Neuronal stem cell (in vitro differentiated cells): Measurements from ENCODE around the gene CDC26.
A peak's percentile ranks its signal among the peaks of the same experiment; 100 is the strongest.

ENCODE experiments used
- DNase-seq: peaks from one replicate; pipeline ENCODE4 v3.0.0-alpha.2; 2013; ENCODE audit warnings: low spot score
- H2AFZ ChIP-seq: one replicate; pipeline ENCODE4 v1.6.1; 2013; ENCODE audit warnings: mild to moderate bottlenecking, low read length, inconsistent platforms
- H2AK5ac ChIP-seq: 2 replicates; pipeline ENCODE4 v1.6.1; 2013; ENCODE audit warnings: low read depth, mild to moderate bottlenecking, inconsistent platforms, low read length, moderate library complexity, mixed read lengths
- H2BK120ac ChIP-seq: 2 replicates; pipeline ENCODE4 v1.6.1; 2013; ENCODE audit warnings: low read depth, mild to moderate bottlenecking, inconsistent platforms, low read length, moderate library complexity, mixed read lengths
- H2BK12ac ChIP-seq: one replicate; pipeline ENCODE4 v1.6.1; 2013; ENCODE audit warnings: low read length, inconsistent platforms
- H2BK15ac ChIP-seq: 2 replicates; pipeline ENCODE4 v1.6.1; 2013; ENCODE audit warnings: mild to moderate bottlenecking, low read length, inconsistent platforms, mixed read lengths
- H2BK5ac ChIP-seq: one replicate; pipeline ENCODE4 v1.6.1; 2013; ENCODE audit warnings: inconsistent platforms, mild to moderate bottlenecking, low read length, moderate library complexity
- H3K14ac ChIP-seq: one replicate; pipeline ENCODE4 v1.6.1; 2013; ENCODE audit warnings: low read length, inconsistent platforms
- H3K18ac ChIP-seq: 2 replicates; pipeline ENCODE4 v1.6.1; 2013; ENCODE audit warnings: low read length, inconsistent platforms
- H3K23ac ChIP-seq: 2 replicates; pipeline ENCODE4 v1.6.1; 2013; ENCODE audit warnings: low read depth, mild to moderate bottlenecking, mixed read lengths, low read length, inconsistent platforms; ENCODE audit not compliant: poor library complexity
- H3K27ac ChIP-seq: replicated peaks from 3 replicates; pipeline ENCODE4 v1.5.1; 2013; ENCODE audit warnings: low read length, inconsistent platforms
- H3K27me3 ChIP-seq, 3 experiments: 2 replicates each; pipeline ENCODE4 v1.6.1; 2013; ENCODE audit warnings: low read length in 3 of 3, mild to moderate bottlenecking in 2 of 3, inconsistent platforms in 1 of 3, low read depth in 1 of 3, mixed read lengths in 1 of 3, moderate library complexity in 1 of 3; ENCODE audit not compliant: control insufficient read depth in 3 of 3, insufficient read depth in 3 of 3
- H3K36me3 ChIP-seq, 2 donors: replicated peaks in 1 of 2; 2 replicates each; pipeline ENCODE4 v1.6.1; 2013; ENCODE audit warnings: low read length in 2 of 2; ENCODE audit not compliant: control insufficient read depth in 2 of 2, insufficient read depth in 2 of 2
- H3K4ac ChIP-seq: 2 replicates; pipeline ENCODE4 v1.6.1; 2013; ENCODE audit warnings: inconsistent platforms, mild to moderate bottlenecking, low read length, moderate library complexity
- H3K4me1 ChIP-seq, 2 donors: 1 replicate in 1 of 2; 2 replicates in 1 of 2; pipeline ENCODE4 v1.6.1; 2013; ENCODE audit warnings: low read length in 2 of 2, low read depth in 1 of 2; ENCODE audit not compliant: control insufficient read depth in 2 of 2, insufficient read depth in 1 of 2
- H3K4me2 ChIP-seq: one replicate; pipeline ENCODE4 v1.6.1; 2013; ENCODE audit warnings: mild to moderate bottlenecking, low read length, inconsistent platforms; ENCODE audit not compliant: insufficient read depth, poor library complexity, severe bottlenecking
- H3K4me3 ChIP-seq, 2 donors: 2 replicates each; pipeline ENCODE4 v1.5.1; 2013; ENCODE audit warnings: low read length in 2 of 2, mild to moderate bottlenecking in 2 of 2, inconsistent platforms in 1 of 2, moderate library complexity in 1 of 2
- H3K79me1 ChIP-seq: one replicate; pipeline ENCODE4 v1.6.1; 2013; ENCODE audit warnings: low read depth, mild to moderate bottlenecking, inconsistent platforms, low read length, moderate library complexity
- H3K9ac ChIP-seq: one replicate; pipeline ENCODE4 v1.6.1; 2013; ENCODE audit warnings: mild to moderate bottlenecking, low read depth, low read length, inconsistent platforms; ENCODE audit not compliant: poor library complexity
- H3K9me3 ChIP-seq, 2 donors: replicated peaks in 1 of 2; 2 replicates each; pipeline versions ENCODE3 to v1.6.1; 2013; ENCODE audit warnings: low read length in 2 of 2, mild to moderate bottlenecking in 2 of 2, inconsistent platforms in 1 of 2, low read depth in 1 of 2, mixed read lengths in 1 of 2, moderate library complexity in 1 of 2; ENCODE audit not compliant: control insufficient read depth in 2 of 2, insufficient read depth in 1 of 2
- H4K8ac ChIP-seq: one replicate; pipeline ENCODE4 v1.6.1; 2013; ENCODE audit warnings: low read depth, mild to moderate bottlenecking, inconsistent platforms, low read length, moderate library complexity
- H4K91ac ChIP-seq: one replicate; pipeline ENCODE4 v1.6.1; 2013; ENCODE audit warnings: low read length, low read depth, mild to moderate bottlenecking, inconsistent platforms; ENCODE audit not compliant: poor library complexity
- WGBS, 2 donors: extraction: QIAGEN DNeasy Blood & Tissue Kit; methylation state at CpG; one replicate each; pipeline ENCODE4 v1.1.7; 2013; ENCODE audit warnings: missing lambda C conversion rate in 2 of 2, mixed read lengths in 1 of 2; ENCODE audit not compliant: insufficient read length in 2 of 2, insufficient replicate concordance in 1 of 2; ENCODE audit errors: extremely low coverage in 2 of 2; 5-methylcytosine and 5-hydroxymethylcytosine counted together

The CDC26 gene

GRCh38 chr9:113219186-113219936 is 56.0 kb downstream of the CDC26 start:
- Histone ChIP-seq H3K4me3 (peak overlapping the region in 1 of 2 donors; percentile 86), H2AFZ (no peak overlapping the region), H3K9me3 (no peaks in the 10 kb centered on the region), H2AK5ac (no peak overlapping the region), H2BK15ac (no peak overlapping the region), H3K36me3 (peaks cover 0 to 5% of the 10 kb centered on the region in 2 donors), H3K14ac (no peak overlapping the region), H2BK5ac (no peak overlapping the region), H3K4me2 (no peak overlapping the region), H2BK120ac (no peak overlapping the region), H3K27ac (no peak overlapping the region), H3K18ac (no peak overlapping the region), H4K8ac (no peak overlapping the region), H4K91ac (no peak overlapping the region), H3K4ac (no peak overlapping the region), H3K4me1 (peaks cover 4 to 12% of the 10 kb centered on the region in 2 donors), H3K9ac (no peak overlapping the region), H2BK12ac (no peak overlapping the region), H3K23ac (no peak overlapping the region), H3K27me3 (no peaks in the 10 kb centered on the region), H3K79me1 (peaks cover 3% of the 10 kb centered on the region)
- no peak for DNase-seq
- no CpG with 5 or more reads among the region's 3 CpGs for WGBS, 2 donors
